ENCODE data around the gene ZRSR2. TPM values are rescaled to one million over a fixed set of nuclear protein-coding genes. Genes with fewer than 3 reads are reported as not detected.
A peak's percentile ranks its signal among the peaks of the same experiment; 100 is the strongest.

ZRSR2 gene
- total and polyA plus RNA-seq, 2 of the 13 experiments (the other 11 are each of a cell fraction or from before 2014, with no cell fraction given): 3.6 to 4.9 TPM

- no peak for TF ChIP-seq ZBTB40 (IDR thresholded peaks at IDR 0.05)
- no peak for TF ChIP-seq ZBTB40 (CRISPR knock-in tag; IDR thresholded peaks at IDR 0.05)
- no peak for TF ChIP-seq ZNF776 (CRISPR knock-in tag; IDR thresholded peaks at IDR 0.05)
- TF ChIP-seq ZFP36L1 (CRISPR knock-in tag; IDR thresholded peaks at IDR 0.05): no peak
- TF ChIP-seq ZNF263 (CRISPR knock-in tag; IDR thresholded peaks at IDR 0.05): no peak
- TF ChIP-seq FOXK1 (CRISPR knock-in tag; IDR thresholded peaks at IDR 0.05; ENCODE audit: borderline replicate concordance, low read depth): no peak; the same call in 1 of the 2 replicates
- TF ChIP-seq DMTF1 (CRISPR knock-in tag; IDR thresholded peaks at IDR 0.05): no peak
- no peak for TF ChIP-seq KDM5A (IDR thresholded peaks at IDR 0.05; ENCODE audit: borderline replicate concordance, low read length)
- TF ChIP-seq ZNF780A (CRISPR knock-in tag; IDR thresholded peaks at IDR 0.05): no peak
- TF ChIP-seq KLF12 (CRISPR knock-in tag; IDR thresholded peaks at IDR 0.05; ENCODE audit: borderline replicate concordance): no peak
- no peak for TF ChIP-seq ZNF335 (CRISPR knock-in tag; IDR thresholded peaks at IDR 0.05)
- peak; percentile 40; the same call in 1 of the 2 replicates for TF ChIP-seq NFKBIZ (CRISPR knock-in tag; IDR thresholded peaks at IDR 0.05)
- peak; percentile 92 for TF ChIP-seq SKIL (CRISPR knock-in tag; IDR thresholded peaks at IDR 0.05; ENCODE audit: borderline replicate concordance)
- TF ChIP-seq TEF (CRISPR knock-in tag; IDR thresholded peaks at IDR 0.05): no peak
- TF ChIP-seq SNAPC2 (CRISPR knock-in tag; IDR thresholded peaks at IDR 0.05): no peak
- TF ChIP-seq SMYD3 (CRISPR knock-in tag; IDR thresholded peaks at IDR 0.05): no peak
Measured at GRCh38 chrX:15744181-15744867, 46.0 kb upstream of the ZRSR2 start (continued).

All from HepG2 (cell line).